HT-29 (cell line): ENCODE measurements around the gene FAM156B. TPM values are rescaled to one million over a fixed set of nuclear protein-coding genes. Genes with fewer than 3 reads are reported as not detected.
A peak's percentile ranks its signal among the peaks of the same experiment; 100 is the strongest.
"Not testable (repeated sequence)": the region's sequence is repeated elsewhere in the genome, so short reads cannot be mapped to it uniquely, and the experiment has no call there.

Experiments
- DNase-seq: peaks from one replicate; pipeline ENCODE4 v3.0.0-alpha.2; 2015; ENCODE audit warnings: low spot score
- total RNA-seq: library from RNA; depleted of rRNA; stranded (reverse); fragments of >200 nt; shearing (Covaris generic); gene quantifications from 2 replicates; pipeline ENCODE4 v1.2.3, GENCODE V29; 2014; rRNA removed

FAM156B gene, protein sequence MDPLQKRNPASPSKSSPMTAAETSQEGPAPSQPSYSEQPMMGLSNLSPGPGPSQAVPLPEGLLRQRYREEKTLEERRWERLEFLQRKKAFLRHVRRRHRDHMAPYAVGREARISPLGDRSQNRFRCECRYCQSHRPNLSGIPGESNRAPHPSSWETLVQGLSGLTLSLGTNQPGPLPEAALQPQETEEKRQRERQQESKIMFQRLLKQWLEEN
- total RNA-seq: 28.7 and 36.4 TPM in 2 replicates

- not testable (repeated sequence) for DNase-seq
Measured at GRCh38 chrX:52896855-52897709, at the start of gene FAM156B. TSS of gene FAM156B (plus strand) at chrX:52897330. CDS start at chrX:52907226, 9,896 bp downstream.

DNA sequence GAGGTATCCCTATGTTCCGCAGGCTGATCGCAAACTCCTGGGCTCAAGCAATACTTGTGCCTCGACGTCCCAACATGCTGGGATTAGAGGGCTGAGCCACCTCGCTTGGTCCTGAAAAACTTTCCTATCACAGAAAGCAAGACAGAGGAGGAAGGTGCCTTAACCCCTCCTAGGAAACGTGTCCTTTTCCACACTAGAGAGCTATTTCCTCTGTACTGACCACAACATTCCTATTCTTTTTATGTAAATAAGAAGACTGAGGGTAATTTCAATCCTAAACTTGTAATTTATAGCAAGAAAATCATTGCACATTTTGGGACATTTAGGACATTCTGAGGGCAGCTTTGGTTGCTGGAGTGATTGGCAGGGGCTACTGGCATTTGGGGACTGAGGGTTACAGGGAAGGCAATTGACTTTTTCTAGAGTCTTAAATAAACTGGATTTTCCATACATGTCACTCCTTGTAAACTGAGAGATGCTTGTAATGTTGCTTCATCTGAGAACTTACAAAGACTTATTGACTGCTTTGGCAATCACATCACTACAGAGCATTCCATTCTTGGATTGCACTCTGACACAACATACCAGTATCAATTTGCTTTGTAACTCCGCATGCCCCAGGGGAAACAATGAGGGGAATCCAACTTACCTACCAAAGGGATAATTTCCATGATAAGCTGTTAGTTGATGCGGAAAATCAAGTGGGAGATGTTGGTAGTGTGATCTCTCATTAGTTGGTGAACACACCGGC is 44.8 kb upstream of the FAM156B start:
- DNase-seq: no peak

DNA sequence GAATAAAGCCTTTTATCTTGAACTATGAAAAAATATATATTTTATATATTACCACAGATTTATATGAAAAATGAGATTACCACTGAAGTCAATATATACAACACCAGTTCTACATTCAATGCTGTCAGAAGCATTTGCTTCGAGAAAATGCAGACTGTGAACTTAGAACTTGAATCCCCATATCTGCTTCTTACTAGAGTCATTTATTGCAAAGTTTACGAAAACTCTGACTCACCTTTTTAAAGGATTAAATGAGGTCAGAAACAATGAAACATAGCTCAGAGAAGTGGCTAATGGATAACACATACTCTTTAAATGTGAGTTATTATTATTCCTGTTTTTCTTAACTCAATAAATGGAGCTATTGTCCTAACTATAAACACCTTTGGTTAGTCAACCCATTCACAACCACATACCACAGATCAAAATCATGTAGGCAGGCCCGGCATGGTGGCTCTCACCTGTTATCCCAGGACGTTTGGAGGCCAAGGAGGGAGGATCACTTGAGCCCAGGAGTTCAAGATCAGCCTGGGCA is 40.1 kb upstream of the FAM156B start:
- not testable (repeated sequence) for DNase-seq

- peak; percentile 7 for DNase-seq
Measured at GRCh38 chrX:52865343-52865998, 31.7 kb upstream of the FAM156B start.

- DNase-seq: no peak
Measured at GRCh38 chrX:52867610-52868348, 29.4 kb upstream of the FAM156B start, which contains the start of gene XAGE3. TSS of gene XAGE3 (minus strand) at chrX:52868083. CDS start at chrX:52867133, 950 bp downstream.

- no peak for DNase-seq
Measured at GRCh38 chrX:52870046-52870445, 27.1 kb upstream of the FAM156B start.

DNA sequence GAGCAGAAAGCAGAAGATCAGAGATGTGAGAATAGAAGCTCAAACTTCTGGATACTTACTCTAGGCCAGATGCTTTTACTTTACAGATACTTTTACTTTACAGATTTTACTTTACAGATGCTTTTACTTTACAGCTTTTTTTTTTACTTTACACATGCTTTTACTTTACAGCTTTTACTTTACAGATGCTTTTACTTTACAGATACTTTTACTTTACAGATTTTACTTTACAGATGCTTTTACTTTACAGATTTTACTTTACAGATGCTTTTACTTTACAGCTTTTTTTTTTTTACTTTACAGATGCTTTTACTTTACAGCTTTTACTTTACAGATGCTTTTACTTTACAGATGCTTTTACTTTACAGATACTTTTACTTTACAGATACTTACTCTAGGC is 23.3 kb upstream of the FAM156B start:
- DNase-seq: not testable (repeated sequence)

- no peak for DNase-seq
Measured at GRCh38 chrX:52874661-52875060, 22.5 kb upstream of the FAM156B start.

- DNase-seq: not testable (repeated sequence)
Measured at GRCh38 chrX:52875436-52875835, 21.7 kb upstream of the FAM156B start.

- not testable (repeated sequence) for DNase-seq
Measured at GRCh38 chrX:52876386-52876785, 20.7 kb upstream of the FAM156B start.

DNA sequence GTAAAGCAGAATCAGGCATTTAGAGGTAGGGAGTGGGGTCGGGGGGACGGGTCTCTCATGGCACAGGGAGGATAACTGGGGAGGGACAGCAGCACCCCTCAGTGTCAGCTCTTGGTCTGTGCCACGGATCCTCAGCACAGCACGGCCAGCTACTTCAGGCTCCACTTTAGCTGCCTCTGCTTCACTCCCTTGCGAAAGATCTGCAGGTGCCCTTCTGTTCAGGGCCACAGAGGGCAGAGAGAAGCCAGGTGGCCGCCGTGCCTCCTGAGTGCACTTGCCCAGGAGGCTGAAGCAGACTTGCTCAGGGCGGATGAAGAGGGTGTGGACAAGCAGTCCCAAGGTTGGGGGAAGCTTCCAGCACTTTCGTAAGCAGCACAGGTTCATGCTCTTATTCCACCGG is 9.7 kb upstream of the FAM156B start:
- DNase-seq: not testable (repeated sequence)

DNA sequence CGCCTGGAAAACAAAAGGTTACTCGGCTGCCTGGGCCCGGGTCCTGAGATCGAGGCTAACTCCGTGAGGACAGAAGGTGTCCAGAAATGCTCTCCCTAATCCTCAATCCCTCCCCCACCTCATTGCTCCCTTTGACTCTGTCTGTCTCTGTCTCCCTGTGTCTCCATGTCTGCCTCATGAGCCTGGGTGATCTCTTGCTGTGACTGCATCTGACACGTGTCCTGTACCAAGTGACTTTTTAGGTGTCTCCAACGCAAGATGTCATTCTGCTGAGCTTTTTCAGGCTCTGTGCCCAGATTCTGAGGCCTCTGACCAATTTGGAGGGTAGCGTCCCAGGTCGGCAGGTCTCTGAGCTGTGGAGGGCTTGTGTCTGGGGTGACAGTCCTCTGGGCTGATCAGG is 9.0 kb upstream of the FAM156B start:
- DNase-seq: not testable (repeated sequence)

- not testable (repeated sequence) for DNase-seq
Measured at GRCh38 chrX:52896438-52896837, 692 bp upstream of the FAM156B start.

- DNase-seq: not testable (repeated sequence)
Measured at GRCh38 chrX:52905531-52905930, 8.4 kb downstream of the FAM156B start.

DNA sequence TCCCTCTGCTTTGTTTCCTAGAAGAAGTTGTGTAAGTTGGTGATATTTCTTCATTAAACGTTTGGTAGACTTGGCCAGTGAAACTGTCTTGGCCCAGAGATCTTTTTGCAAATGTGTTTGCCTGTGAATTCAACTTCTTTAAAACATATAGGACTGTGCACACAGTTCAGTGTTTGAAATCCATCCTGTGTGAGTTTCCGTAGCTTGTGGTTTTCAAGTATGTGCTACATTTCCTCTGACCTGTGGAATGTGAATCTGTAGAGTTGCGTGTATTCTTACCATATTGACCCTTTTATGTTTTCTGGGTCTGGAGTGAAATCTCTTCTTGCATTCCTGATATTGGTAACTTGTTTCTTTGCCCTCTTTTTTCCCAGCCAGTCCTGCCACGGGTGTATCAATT is 8.9 kb downstream of the FAM156B start:
- DNase-seq: not testable (repeated sequence)

DNA sequence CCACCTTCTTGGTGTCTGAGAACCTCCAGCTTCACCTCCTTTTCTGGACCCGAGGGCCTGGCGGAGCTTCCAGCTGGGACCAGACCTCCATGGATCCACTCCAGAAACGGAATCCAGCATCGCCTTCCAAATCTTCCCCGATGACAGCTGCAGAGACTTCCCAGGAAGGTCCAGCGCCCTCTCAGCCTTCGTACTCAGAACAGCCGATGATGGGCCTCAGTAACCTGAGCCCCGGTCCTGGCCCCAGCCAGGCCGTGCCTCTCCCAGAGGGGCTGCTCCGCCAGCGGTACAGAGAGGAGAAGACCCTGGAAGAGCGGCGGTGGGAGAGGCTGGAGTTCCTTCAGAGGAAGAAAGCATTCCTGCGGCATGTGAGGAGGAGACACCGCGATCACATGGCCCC is 10.0 kb downstream of the FAM156B start:
- DNase-seq: not testable (repeated sequence)

DNA sequence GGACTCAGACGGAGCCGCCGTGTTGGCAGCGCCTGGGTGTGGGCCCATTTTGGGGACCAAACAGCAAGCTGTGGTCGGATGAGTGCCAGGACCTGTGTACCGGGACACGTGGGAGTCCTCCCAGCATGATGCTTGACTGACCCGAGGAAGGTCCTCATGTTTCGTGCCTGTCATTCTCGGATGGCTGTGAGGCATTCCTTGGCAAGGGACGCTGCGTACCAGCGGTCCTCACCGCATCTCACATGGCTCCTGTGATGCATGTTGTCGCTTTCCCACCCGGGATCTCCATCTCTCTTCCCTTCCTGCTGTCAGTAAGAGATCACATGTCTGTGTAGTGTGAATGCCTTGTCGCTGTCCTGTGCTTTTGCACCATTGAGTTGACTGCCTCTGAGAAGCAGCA is 10.8 kb downstream of the FAM156B start:
- not testable (repeated sequence) for DNase-seq

- DNase-seq: not testable (repeated sequence)
Measured at GRCh38 chrX:52909313-52909969, 12.3 kb downstream of the FAM156B start.

GRCh38 chrX:52913681-52914080 is 16.6 kb downstream of the FAM156B start:
- not testable (repeated sequence) for DNase-seq

- DNase-seq: not testable (repeated sequence)
Measured at GRCh38 chrX:52914704-52915103, 17.6 kb downstream of the FAM156B start.
